A549 (cell line): ENCODE results near the gene RALBP1.

Experiments
- EP300 ChIP-seq, 2 experiments: fragments of >200 bp; sonication (Bioruptor Twin); formaldehyde crosslinking; IDR thresholded peaks; 2 replicates in 1 of 2; 3 replicates in 1 of 2; pipeline ENCODE4 v1.6.1; 2016 to 2017
- POLR2A ChIP-seq: IDR thresholded peaks from 2 replicates; pipeline ENCODE4 v1.6.1; 2012; ENCODE audit warnings: mild to moderate bottlenecking, low read length
- ZNF302 ChIP-seq: fragments of 250-450 bp; sonication (Bioruptor Pico); IDR thresholded peaks from 2 replicates; pipeline ENCODE4 v1.9.0; 2021; ENCODE audit warnings: inconsistent platforms, mild to moderate bottlenecking, moderate library complexity
- TF ChIP-seq, protein P1 (sequence below): fragments of >200 bp; sonication (Bioruptor Twin); formaldehyde crosslinking; IDR thresholded peaks from 3 replicates; pipeline ENCODE4 v1.5.1; 2016

DNA sequence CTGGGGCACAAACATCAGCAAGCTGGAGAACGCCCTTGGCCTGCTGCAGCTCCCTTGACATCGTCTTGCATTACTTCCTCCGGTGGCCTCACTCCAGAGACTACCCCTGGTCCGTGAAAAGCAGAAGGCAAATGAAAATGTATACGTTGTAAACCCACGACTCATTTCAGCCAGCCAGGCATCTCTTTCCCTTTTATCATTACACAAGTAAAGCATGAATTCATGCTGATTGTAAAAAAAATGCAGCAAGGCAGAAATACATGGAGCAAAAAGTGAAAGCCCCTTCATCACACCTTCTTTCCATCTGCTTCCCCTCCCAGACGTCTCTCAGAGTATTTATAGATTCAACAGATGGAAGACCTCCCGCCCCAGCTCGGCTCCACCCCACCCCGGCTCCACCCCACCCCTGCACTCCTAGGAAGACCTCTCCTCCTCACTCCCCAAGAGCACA is 41.6 kb upstream of the RALBP1 start:
- TF ChIP-seq, protein P1, sequence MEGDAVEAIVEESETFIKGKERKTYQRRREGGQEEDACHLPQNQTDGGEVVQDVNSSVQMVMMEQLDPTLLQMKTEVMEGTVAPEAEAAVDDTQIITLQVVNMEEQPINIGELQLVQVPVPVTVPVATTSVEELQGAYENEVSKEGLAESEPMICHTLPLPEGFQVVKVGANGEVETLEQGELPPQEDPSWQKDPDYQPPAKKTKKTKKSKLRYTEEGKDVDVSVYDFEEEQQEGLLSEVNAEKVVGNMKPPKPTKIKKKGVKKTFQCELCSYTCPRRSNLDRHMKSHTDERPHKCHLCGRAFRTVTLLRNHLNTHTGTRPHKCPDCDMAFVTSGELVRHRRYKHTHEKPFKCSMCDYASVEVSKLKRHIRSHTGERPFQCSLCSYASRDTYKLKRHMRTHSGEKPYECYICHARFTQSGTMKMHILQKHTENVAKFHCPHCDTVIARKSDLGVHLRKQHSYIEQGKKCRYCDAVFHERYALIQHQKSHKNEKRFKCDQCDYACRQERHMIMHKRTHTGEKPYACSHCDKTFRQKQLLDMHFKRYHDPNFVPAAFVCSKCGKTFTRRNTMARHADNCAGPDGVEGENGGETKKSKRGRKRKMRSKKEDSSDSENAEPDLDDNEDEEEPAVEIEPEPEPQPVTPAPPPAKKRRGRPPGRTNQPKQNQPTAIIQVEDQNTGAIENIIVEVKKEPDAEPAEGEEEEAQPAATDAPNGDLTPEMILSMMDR = no peak
- TF ChIP-seq EP300 (IDR thresholded peaks at IDR 0.05) = no peak
- TF ChIP-seq POLR2A = no peak
- TF ChIP-seq ZNF302 = no peak
